Panc1 (cell line): Measurements from ENCODE around the gene GTPBP8. TPM values are rescaled to one million over a fixed set of nuclear protein-coding genes. Genes with fewer than 3 reads are reported as not detected.

Experiments
- ATAC-seq: fragments of 200-7000 bp; cut with Tn5 transposase; 2 replicates; pipeline ENCODE4 v1.9.1; 2020; ENCODE audit warnings: mild to moderate bottlenecking, moderate library complexity
- BruUV-seq: library from RNA; stranded (reverse); fragments of 400-500 nt; replicated peaks from 2 replicates; lab custom pipeline; 2021; lab: Mats Ljungman, UMichigan
- CTCF ChIA-PET: fragments of 300-600 bp; sonication (Branson Sonifier 250); formaldehyde crosslinking; loops from one replicate; lab custom pipeline; 2022; ENCODE audit warnings: antibody characterized with exemption; lab: Charles Lee
- POLR2A ChIA-PET: fragments of 300-600 bp; sonication (Branson Sonifier 250); formaldehyde crosslinking; loops from one replicate; lab custom pipeline; 2022; ENCODE audit warnings: antibody characterized with exemption; lab: Charles Lee
- DNase-seq: peaks from one replicate; pipeline ENCODE4 v3.0.0-alpha.2; 2010; ENCODE audit warnings: low read depth, low spot score
- H3K27ac ChIP-seq: 2 replicates; pipeline ENCODE4 v1.5.1; 2011; ENCODE audit warnings: mild to moderate bottlenecking, low read length, inconsistent platforms
- H3K27me3 ChIP-seq: fragments of 200-500 bp; sonication (Bioruptor generic); 2 replicates; pipeline ENCODE4 v1.6.0; 2014; ENCODE audit warnings: low read length, inconsistent platforms; ENCODE audit not compliant: control insufficient read depth, insufficient read depth
- H3K36me3 ChIP-seq: fragments of 200-500 bp; sonication (Bioruptor generic); 2 replicates; pipeline ENCODE4 v1.5.1; 2014; ENCODE audit warnings: inconsistent platforms, mild to moderate bottlenecking, low read length, moderate library complexity; ENCODE audit not compliant: control insufficient read depth, insufficient read depth
- H3K4me1 ChIP-seq: 2 replicates; pipeline ENCODE4 v1.5.1; 2011; ENCODE audit warnings: inconsistent platforms, mild to moderate bottlenecking, low read length, moderate library complexity; ENCODE audit not compliant: control insufficient read depth, insufficient read depth
- H3K4me3 ChIP-seq, 2 experiments: 2 replicates each; pipeline ENCODE4 v1.5.1; 2011 to 2012; ENCODE audit warnings: low read depth in 2 of 2, low read length in 2 of 2, mild to moderate bottlenecking in 2 of 2, inconsistent platforms in 1 of 2, moderate library complexity in 1 of 2
- H3K9me3 ChIP-seq: fragments of 200-500 bp; sonication (Bioruptor generic); 2 replicates; pipeline ENCODE4 v1.5.1; 2014; ENCODE audit warnings: low read depth, mild to moderate bottlenecking, inconsistent platforms, low read length, moderate library complexity; ENCODE audit not compliant: control insufficient read depth, insufficient read depth
- POLR2AphosphoS5 ChIP-seq: IDR thresholded peaks from 2 replicates; pipeline ENCODE4 v1.6.1; 2012; ENCODE audit warnings: mild to moderate bottlenecking, low read depth, low read length, moderate library complexity
- SIN3A ChIP-seq: IDR thresholded peaks from 2 replicates; pipeline ENCODE4 v1.6.1; 2012; ENCODE audit warnings: low read depth, mild to moderate bottlenecking, low read length, moderate library complexity, borderline replicate concordance; ENCODE audit not compliant: insufficient read depth
- TCF7L2 ChIP-seq: IDR thresholded peaks from 2 replicates; pipeline ENCODE4 v1.6.1; 2011; ENCODE audit warnings: mild to moderate bottlenecking, low read depth, low read length, inconsistent platforms
- in situ Hi-C: cut with HindIII; loops from 2 replicates; pipeline ENCODE4 v1.10.0; 2016; ENCODE audit warnings: low sequenced_read_pairs, low pct_unique_long_range_greater_than_20kb
- intact Hi-C: fragments of 100-400 bp; cut with micrococcal nuclease; formaldehyde crosslinking; loops from one replicate; pipeline ENCODE4 v1.10.0; 2022; ENCODE audit not compliant: unreplicated experiment
- total RNA-seq: library from RNA; stranded (reverse); gene quantifications from one replicate; pipeline ENCODE4 v1.2.1, GENCODE V29; 2021; ENCODE audit not compliant: unreplicated experiment
- TF ChIP-seq, protein P1 (sequence below): fragments of 450-650 bp; IDR thresholded peaks from 2 replicates; pipeline ENCODE4 v1.5.1; 2017; ENCODE audit warnings: mild to moderate bottlenecking
- TF ChIP-seq, protein P2 (sequence below), 2 experiments: IDR thresholded peaks; 2 replicates each; pipeline ENCODE4 v1.6.1; 2011 to 2012; ENCODE audit warnings: low read depth in 2 of 2, control low read depth in 1 of 2, low read length in 1 of 2, mild to moderate bottlenecking in 1 of 2, moderate library complexity in 1 of 2; ENCODE audit not compliant: insufficient read depth in 1 of 2

The GTPBP8 gene
- total RNA-seq, 1 experiment from 2014 or later: 16.3 TPM

DNA sequence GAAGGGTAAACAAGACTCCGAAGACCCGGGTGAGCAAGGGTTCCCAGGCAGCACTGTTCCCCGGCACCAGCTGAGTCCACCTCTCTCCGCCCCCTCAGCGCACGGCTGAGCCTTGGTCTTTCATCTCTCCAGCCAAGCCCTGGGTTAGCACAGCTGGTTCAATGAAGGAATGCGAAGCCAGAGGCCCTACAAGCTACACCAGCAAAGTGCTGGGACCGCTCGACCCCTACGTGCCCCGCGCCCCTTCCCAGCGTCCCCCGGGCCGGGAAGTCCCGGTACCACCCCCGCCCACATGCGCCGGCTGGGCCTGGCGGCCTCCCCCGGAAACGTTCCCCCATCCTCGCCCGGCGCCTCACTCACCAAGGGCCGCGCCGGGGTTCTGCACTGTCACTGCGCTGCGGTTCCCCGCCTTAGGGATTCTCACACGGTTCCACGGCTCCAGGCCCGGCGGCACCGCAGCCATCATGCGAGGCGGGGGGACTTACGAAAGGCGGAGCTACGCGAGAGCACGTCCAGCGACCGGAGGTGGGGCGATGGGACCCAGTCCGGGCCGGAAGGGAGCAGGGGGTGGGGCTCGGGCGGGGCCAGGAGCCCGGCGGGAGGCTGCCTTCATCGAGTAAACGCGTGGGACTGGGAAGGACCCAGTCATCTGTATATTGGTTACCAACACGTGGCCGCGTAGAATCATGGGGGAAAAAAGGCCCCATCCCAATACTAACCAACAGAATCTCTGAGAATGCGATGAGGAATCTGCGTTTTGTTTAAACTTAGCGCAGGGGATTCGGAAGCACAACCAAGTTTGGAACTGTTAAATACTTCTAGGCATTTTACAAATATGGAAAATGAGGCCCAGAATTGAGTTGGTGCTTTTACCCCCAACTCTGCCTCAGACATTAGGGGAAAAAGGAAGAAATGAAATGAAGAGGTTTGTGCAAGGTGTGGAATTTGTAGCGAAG is 28.7 kb downstream of the GTPBP8 start:
- ATAC-seq (peak; percentile 99), DNase-seq (peak; percentile 56)
- TF ChIP-seq, protein P1, sequence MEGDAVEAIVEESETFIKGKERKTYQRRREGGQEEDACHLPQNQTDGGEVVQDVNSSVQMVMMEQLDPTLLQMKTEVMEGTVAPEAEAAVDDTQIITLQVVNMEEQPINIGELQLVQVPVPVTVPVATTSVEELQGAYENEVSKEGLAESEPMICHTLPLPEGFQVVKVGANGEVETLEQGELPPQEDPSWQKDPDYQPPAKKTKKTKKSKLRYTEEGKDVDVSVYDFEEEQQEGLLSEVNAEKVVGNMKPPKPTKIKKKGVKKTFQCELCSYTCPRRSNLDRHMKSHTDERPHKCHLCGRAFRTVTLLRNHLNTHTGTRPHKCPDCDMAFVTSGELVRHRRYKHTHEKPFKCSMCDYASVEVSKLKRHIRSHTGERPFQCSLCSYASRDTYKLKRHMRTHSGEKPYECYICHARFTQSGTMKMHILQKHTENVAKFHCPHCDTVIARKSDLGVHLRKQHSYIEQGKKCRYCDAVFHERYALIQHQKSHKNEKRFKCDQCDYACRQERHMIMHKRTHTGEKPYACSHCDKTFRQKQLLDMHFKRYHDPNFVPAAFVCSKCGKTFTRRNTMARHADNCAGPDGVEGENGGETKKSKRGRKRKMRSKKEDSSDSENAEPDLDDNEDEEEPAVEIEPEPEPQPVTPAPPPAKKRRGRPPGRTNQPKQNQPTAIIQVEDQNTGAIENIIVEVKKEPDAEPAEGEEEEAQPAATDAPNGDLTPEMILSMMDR: no peak
- peak; percentile 18; the same call in 1 of the 2 replicates for TF ChIP-seq TCF7L2
- TF ChIP-seq, protein P2, sequence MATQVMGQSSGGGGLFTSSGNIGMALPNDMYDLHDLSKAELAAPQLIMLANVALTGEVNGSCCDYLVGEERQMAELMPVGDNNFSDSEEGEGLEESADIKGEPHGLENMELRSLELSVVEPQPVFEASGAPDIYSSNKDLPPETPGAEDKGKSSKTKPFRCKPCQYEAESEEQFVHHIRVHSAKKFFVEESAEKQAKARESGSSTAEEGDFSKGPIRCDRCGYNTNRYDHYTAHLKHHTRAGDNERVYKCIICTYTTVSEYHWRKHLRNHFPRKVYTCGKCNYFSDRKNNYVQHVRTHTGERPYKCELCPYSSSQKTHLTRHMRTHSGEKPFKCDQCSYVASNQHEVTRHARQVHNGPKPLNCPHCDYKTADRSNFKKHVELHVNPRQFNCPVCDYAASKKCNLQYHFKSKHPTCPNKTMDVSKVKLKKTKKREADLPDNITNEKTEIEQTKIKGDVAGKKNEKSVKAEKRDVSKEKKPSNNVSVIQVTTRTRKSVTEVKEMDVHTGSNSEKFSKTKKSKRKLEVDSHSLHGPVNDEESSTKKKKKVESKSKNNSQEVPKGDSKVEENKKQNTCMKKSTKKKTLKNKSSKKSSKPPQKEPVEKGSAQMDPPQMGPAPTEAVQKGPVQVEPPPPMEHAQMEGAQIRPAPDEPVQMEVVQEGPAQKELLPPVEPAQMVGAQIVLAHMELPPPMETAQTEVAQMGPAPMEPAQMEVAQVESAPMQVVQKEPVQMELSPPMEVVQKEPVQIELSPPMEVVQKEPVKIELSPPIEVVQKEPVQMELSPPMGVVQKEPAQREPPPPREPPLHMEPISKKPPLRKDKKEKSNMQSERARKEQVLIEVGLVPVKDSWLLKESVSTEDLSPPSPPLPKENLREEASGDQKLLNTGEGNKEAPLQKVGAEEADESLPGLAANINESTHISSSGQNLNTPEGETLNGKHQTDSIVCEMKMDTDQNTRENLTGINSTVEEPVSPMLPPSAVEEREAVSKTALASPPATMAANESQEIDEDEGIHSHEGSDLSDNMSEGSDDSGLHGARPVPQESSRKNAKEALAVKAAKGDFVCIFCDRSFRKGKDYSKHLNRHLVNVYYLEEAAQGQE (IDR thresholded peaks at IDR 0.05; ENCODE audit: insufficient read depth in 1 of 2, low read depth in 2 of 2, low read length in 1 of 2): peak in 1 of 2 experiments; percentile 14; a peak in 1 of 4 replicates
- peak; percentile 90; the same call in 1 of the 2 replicates for TF ChIP-seq SIN3A
- TF ChIP-seq POLR2AphosphoS5: peak; percentile 83; the same call in 1 of the 2 replicates
- in situ Hi-C loops: no loop called here
- Histone ChIP-seq H3K27ac (peak overlapping the region; percentile 97), H3K27me3 (no peaks in the 10 kb centered on the region), H3K4me1 (peaks cover 13% of the 10 kb centered on the region), H3K9me3 (no peaks in the 10 kb centered on the region), H3K36me3 (peaks cover 12% of the 10 kb centered on the region), H3K4me3 (peak overlapping the region; percentile 94 to 97)
- ChIA-PET CTCF (interaction anchor here (0.6 kb wide), 1 partner anchor 111 kb away, joined by 7 read pairs; no protein-coding TSS in a partner anchor), POLR2A (interaction anchor here (0.6 to 0.7 kb wide), 3 partner anchors 27 to 1041 kb away, joined by 4 to 6 read pairs (median 5); partner anchors contain the start of gene ABHD10)
- BruUV-seq: no TSS peak
- intact Hi-C loops: no loop called here

DNA sequence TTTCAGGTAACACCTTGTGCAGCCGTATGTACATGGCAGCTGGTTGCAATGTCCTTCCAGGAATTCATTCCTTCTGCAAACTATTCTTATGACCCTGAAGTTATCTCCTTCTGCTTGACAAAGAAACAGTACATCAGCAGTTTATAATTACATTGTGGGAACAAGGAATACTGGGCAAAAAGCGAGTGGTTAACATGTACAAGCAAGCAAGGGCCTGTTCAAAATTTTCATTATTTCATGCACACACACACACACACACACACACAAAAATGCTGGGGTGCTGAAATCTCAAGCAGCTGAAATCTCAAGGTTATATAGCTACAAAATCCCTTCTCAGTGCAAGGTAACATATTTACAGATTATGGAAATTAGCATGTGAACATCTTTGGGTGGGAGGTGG is 30.7 kb downstream of the GTPBP8 start:
- H3K4me3 ChIP-seq: no peak overlapping the region
- intact Hi-C loops (no loop called here), in situ Hi-C loops (no loop called here)
- H3K27ac ChIP-seq: no peak overlapping the region
- peaks cover 9% of the 10 kb centered on the region for H3K36me3 ChIP-seq
- POLR2A ChIA-PET: interaction anchor here (0.6 kb wide), 1 partner anchor 677 kb away, joined by 5 read pairs; no protein-coding TSS in a partner anchor
- DNase-seq (no peak), ATAC-seq (no peak)
- CTCF ChIA-PET: no interaction called here
- no peaks in the 10 kb centered on the region for H3K27me3 ChIP-seq
- TSS peak; percentile 56 for BruUV-seq
- TF ChIP-seq SIN3A (no peak), POLR2AphosphoS5 (no peak), TCF7L2 (no peak)
- TF ChIP-seq, protein P1: no peak
- TF ChIP-seq, protein P2 (IDR thresholded peaks at IDR 0.05; ENCODE audit: insufficient read depth in 1 of 2, low read depth in 2 of 2, low read length in 1 of 2): no peak
- H3K4me1 ChIP-seq: peaks cover 13% of the 10 kb centered on the region
- no peaks in the 10 kb centered on the region for H3K9me3 ChIP-seq
